ENCODE results near the gene RPL35.
"Not testable (repeated sequence)": the region's sequence is repeated elsewhere in the genome, so short reads cannot be mapped to it uniquely, and the experiment has no call there.

RPL35 gene

DNA sequence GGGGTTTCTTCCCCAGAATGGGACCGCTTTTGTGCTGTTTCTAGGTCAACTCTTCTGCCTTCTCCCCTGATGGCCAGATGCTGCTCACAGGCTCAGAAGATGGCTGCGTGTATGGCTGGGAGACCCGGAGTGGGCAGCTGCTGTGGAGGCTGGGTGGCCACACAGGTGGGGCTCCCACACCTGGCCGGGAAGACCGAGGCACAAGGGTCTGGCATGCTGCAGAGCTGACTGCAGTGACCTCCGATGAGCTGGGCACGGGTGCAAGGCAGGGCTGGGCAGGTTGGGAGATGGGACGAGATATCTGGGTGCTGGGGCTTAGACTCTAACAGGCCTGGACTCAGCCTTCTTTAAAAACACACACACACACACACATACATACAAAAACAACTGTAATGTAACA is 7.6 kb downstream of the RPL35 start:
- no peak overlapping the region for H3K4me3 Mint-ChIP-seq
- peaks cover 14 to 15% of the 10 kb centered on the region in 2 donors for H3K4me1 Mint-ChIP-seq (ENCODE audit: low read depth in 2 of 2)
- H3K36me3 Mint-ChIP-seq (ENCODE audit: insufficient read depth) = peaks cover 12% of the 10 kb centered on the region
- no peaks in the 10 kb centered on the region for H3K9me3 Mint-ChIP-seq
- H3K27me3 Mint-ChIP-seq = no peaks in the 10 kb centered on the region
- ATAC-seq (replicated peaks) (no peak), DNase-seq (no peak)
- peak overlapping the region; percentile 85 to 90 for H3K27ac Mint-ChIP-seq

GRCh38 chr9:124853605-124854143 is 8.1 kb downstream of the RPL35 start:
- H3K4me1 Mint-ChIP-seq (ENCODE audit: low read depth in 2 of 2) = peaks cover 14 to 15% of the 10 kb centered on the region in 2 donors
- no peaks in the 10 kb centered on the region for H3K27me3 Mint-ChIP-seq
- DNase-seq (no peak), ATAC-seq (replicated peaks) (peak; percentile 4)
- H3K27ac Mint-ChIP-seq = peak overlapping the region; percentile 85 to 90
- H3K36me3 Mint-ChIP-seq (ENCODE audit: insufficient read depth) = peaks cover 10% of the 10 kb centered on the region
- peak overlapping the region; percentile 74 to 76 for H3K4me3 Mint-ChIP-seq
- no peaks in the 10 kb centered on the region for H3K9me3 Mint-ChIP-seq

- H3K4me3 Mint-ChIP-seq = peak within 1 kb of the TSS; percentile 74 to 76
- H3K4me1 Mint-ChIP-seq (ENCODE audit: low read depth in 2 of 2) = peaks cover 14 to 15% of the 10 kb centered on the region in 2 donors
- peak within 1 kb of the TSS; percentile 85 to 90 for H3K27ac Mint-ChIP-seq
- H3K27me3 Mint-ChIP-seq = no peaks in the 10 kb centered on the region
- no peaks in the 10 kb centered on the region for H3K9me3 Mint-ChIP-seq
- ATAC-seq (replicated peaks) = peak; percentile 92
- peaks cover 6% of the 10 kb centered on the region for H3K36me3 Mint-ChIP-seq (ENCODE audit: insufficient read depth)
- DNase-seq = peak; percentile 84 to 90 (median 89)
Observed at GRCh38 chr9:124852829-124853531, 8.8 kb downstream of the RPL35 start, which contains the start of gene WDR38. WDR38 (plus strand) TSS chr9:124853460; CDS start chr9:124853532, 72 bp downstream.

- Mint-ChIP-seq H3K27ac (peak overlapping the region; percentile 85 to 90), H3K27me3 (no peaks in the 10 kb centered on the region), H3K36me3 (ENCODE audit: insufficient read depth) (peaks cover 6% of the 10 kb centered on the region), H3K4me1 (ENCODE audit: low read depth in 2 of 2) (peaks cover 15% of the 10 kb centered on the region in 2 donors), H3K4me3 (peak overlapping the region; percentile 74 to 76), H3K9me3 (no peaks in the 10 kb centered on the region)
- ATAC-seq (replicated peaks) (no peak), DNase-seq (no peak)
Observed at GRCh38 chr9:124852121-124852828, 9.5 kb downstream of the RPL35 start.

DNA sequence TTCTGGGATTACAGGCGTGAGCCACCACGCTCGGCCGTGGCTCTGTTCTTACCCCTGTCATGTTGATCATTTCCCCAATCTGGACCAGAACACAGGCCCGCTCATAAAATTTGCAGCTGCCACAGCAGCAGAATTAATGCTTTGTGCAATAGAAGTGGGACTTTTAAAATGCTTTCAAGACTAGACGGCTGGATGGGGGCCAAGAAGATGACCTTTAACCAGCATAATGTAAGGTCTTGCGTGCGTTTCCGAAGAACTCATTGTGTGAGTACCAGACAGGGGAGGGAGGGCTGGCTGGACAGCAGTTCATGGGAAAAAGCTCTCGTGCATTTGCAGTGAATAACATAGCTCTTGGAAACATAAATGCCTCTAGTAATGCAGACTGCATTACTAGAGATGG is 12.0 kb downstream of the RPL35 start:
- ATAC-seq (replicated peaks) (no peak), DNase-seq (no peak)
- Mint-ChIP-seq H3K27ac (no peak overlapping the region), H3K9me3 (no peaks in the 10 kb centered on the region), H3K27me3 (no peaks in the 10 kb centered on the region), H3K4me3 (no peak overlapping the region), H3K36me3 (ENCODE audit: insufficient read depth) (no peaks in the 10 kb centered on the region), H3K4me1 (ENCODE audit: low read depth in 2 of 2) (peaks cover 13 to 15% of the 10 kb centered on the region in 2 donors)

- Mint-ChIP-seq H3K36me3 (ENCODE audit: insufficient read depth) (no peaks in the 10 kb centered on the region), H3K4me1 (ENCODE audit: low read depth in 2 of 2) (peaks cover 6 to 8% of the 10 kb centered on the region in 2 donors), H3K9me3 (no peaks in the 10 kb centered on the region), H3K27ac (no peak overlapping the region), H3K27me3 (no peaks in the 10 kb centered on the region), H3K4me3 (no peak overlapping the region)
- ATAC-seq (replicated peaks) = no peak
- no peak for DNase-seq
Observed at GRCh38 chr9:124846969-124847368, 14.8 kb downstream of the RPL35 start.

GRCh38 chr9:124846467-124846866 is 15.3 kb downstream of the RPL35 start:
- H3K4me3 Mint-ChIP-seq; H3K27me3 Mint-ChIP-seq; ATAC-seq (replicated peaks); DNase-seq; H3K27ac Mint-ChIP-seq; H3K4me1 Mint-ChIP-seq (ENCODE audit: low read depth in 2 of 2); H3K9me3 Mint-ChIP-seq; H3K36me3 Mint-ChIP-seq (ENCODE audit: insufficient read depth): not testable (repeated sequence)

DNA sequence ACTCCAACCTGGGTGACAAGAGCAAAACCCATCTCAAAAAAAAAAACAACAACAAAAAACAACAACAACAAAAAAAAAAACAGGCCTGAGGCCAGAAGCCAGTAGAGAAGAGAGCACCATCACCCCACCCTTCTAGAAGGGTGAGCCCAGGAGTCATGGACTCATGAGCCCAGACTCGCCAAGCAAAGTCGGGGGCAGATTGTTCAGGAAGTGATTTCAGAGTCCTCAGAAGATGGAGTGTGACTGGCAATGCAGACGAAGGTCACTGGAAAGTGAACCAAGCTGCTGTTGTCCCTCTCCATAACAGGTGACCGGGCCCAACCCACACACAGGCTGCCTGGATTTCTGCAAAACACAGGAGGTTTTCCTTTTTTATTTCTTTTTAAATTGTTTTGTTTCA is 17.5 kb downstream of the RPL35 start:
- Mint-ChIP-seq H3K36me3 (ENCODE audit: insufficient read depth) (no peaks in the 10 kb centered on the region), H3K9me3 (no peaks in the 10 kb centered on the region), H3K4me3 (no peak overlapping the region), H3K27ac (no peak overlapping the region), H3K27me3 (peaks cover 0 to 6% of the 10 kb centered on the region in 2 donors), H3K4me1 (ENCODE audit: low read depth in 2 of 2) (peaks cover 0 to 5% of the 10 kb centered on the region in 2 donors)
- DNase-seq (no peak), ATAC-seq (replicated peaks) (no peak)

DNA sequence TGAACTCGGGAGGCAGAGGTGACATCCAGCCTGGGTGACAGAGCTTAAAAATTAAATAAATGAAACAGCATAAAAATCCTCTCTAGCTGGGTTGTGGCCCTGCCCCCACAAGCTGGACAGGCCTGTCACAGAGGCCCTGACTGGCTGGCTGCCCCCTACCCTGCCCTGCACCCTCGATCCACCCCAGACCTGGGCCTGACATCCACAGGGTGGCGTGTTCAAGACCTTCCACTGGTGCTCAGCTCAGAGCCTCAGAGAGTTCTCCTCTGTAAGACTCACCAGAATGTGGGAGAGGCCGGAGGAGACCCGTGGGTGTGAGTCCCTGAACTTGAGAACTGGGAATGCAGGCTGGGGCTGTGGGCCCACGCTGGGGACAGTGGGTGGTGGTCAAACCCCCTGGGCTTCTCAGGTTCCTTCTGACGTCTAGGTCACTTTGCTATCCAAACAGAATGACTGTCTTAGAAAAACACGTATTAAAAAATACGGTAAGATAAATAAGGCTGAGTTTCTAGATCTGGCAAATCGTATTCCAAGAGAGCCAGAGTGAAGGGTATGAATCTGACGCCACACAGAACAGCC is 18.2 kb downstream of the RPL35 start:
- no peak for ATAC-seq (replicated peaks)
- DNase-seq = no peak
- Mint-ChIP-seq H3K27ac (no peak overlapping the region), H3K9me3 (no peaks in the 10 kb centered on the region), H3K27me3 (peaks cover 0 to 8% of the 10 kb centered on the region in 2 donors), H3K36me3 (ENCODE audit: insufficient read depth) (no peaks in the 10 kb centered on the region), H3K4me1 (ENCODE audit: low read depth in 2 of 2) (peaks cover 0 to 5% of the 10 kb centered on the region in 2 donors), H3K4me3 (no peak overlapping the region)

DNA sequence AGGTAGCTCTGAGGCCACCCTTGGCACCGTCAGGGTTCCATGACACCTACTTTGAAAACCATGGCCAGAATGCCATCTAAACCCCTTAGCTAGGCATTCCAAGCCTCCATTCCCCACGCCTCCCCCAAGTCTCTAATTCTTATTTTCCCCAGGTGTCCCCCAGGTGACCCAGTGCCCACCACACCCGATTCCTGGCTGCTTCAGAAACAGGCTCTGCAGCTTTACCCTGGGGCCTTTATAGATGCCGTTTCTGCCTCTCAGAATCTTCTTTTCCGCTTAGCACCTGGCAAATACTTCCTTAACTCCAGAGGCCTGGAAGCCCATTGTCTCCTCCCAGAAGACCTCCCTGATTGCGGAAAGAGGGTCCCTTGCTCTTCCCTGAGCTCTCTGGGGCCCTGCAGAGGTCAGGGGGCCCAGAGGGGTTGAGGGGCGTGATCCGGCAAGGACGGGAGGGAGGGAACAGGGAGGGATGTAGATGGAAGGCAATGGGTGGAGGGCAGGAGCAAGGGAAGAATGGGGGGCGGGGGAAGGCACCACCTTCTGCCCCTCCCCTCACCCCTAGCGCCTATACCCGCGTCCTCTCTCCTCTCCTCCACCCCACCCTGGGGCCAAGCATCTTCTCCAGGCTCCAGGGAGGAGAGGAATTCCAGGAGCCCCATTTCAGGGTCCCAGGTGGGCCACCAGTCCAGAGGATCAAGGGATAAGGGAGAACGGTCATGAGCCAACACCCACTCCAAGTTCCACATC is 20.5 kb downstream of the RPL35 start:
- Mint-ChIP-seq H3K27me3 (peaks cover 14 to 29% of the 10 kb centered on the region in 2 donors), H3K4me1 (ENCODE audit: low read depth in 2 of 2) (peaks cover 0 to 3% of the 10 kb centered on the region in 2 donors), H3K9me3 (no peaks in the 10 kb centered on the region), H3K36me3 (ENCODE audit: insufficient read depth) (no peaks in the 10 kb centered on the region), H3K4me3 (no peak overlapping the region), H3K27ac (no peak overlapping the region)
- ATAC-seq (replicated peaks) = no peak
- DNase-seq = no peak

GRCh38 chr9:124840300-124840833 is 21.4 kb downstream of the RPL35 start:
- no peak overlapping the region for H3K27ac Mint-ChIP-seq
- no peaks in the 10 kb centered on the region for H3K36me3 Mint-ChIP-seq (ENCODE audit: insufficient read depth)
- H3K27me3 Mint-ChIP-seq = peaks cover 20 to 37% of the 10 kb centered on the region in 2 donors
- H3K9me3 Mint-ChIP-seq = no peaks in the 10 kb centered on the region
- H3K4me1 Mint-ChIP-seq (ENCODE audit: low read depth in 2 of 2) = peaks cover 0 to 3% of the 10 kb centered on the region in 2 donors
- ATAC-seq (replicated peaks) (no peak), DNase-seq (no peak)
- no peak overlapping the region for H3K4me3 Mint-ChIP-seq

DNA sequence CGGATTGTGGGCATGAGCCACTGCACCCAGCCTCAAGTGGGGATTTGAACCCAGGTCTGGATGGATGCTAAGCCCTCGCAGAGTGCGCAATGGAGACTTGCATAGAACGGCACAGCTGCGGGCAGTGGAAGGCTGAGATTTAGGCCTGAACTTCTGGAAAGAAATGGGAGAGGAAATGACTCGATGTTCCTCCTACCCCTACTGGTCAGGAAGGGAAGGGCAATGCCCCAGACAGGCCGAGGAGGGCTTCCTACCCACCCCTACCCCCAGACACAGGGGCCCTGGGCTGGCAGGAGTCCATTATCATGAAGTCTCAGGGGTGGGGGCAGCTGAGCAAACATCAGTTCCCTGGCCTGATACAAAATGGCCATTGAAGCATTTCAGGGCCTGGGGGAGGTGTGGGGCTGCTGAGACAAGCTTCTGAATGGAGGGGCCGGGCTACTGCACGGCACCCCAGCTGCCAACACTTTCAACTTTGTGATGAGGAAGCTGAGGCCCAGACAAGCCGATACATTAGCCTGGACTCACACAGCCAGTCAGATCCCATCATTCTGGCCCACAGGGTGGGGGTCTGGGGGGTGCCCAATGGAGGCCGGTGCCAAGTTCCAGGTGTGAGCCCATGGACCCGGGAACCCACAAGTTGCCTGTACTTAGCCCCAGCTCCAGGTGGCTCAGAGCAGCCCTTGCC is 22.0 kb downstream of the RPL35 start:
- ATAC-seq (replicated peaks) (no peak), DNase-seq (no peak)
- no peaks in the 10 kb centered on the region for H3K36me3 Mint-ChIP-seq (ENCODE audit: insufficient read depth)
- H3K4me1 Mint-ChIP-seq (ENCODE audit: low read depth in 2 of 2) = peaks cover 0 to 3% of the 10 kb centered on the region in 2 donors
- peaks cover 21 to 43% of the 10 kb centered on the region in 2 donors for H3K27me3 Mint-ChIP-seq
- no peaks in the 10 kb centered on the region for H3K9me3 Mint-ChIP-seq
- H3K4me3 Mint-ChIP-seq = no peak overlapping the region
- H3K27ac Mint-ChIP-seq = no peak overlapping the region
